HPDE6-E6E7 (cell line): ENCODE measurements around the gene STPG1.
"Not testable (repeated sequence)": the region's sequence is repeated elsewhere in the genome, so short reads cannot be mapped to it uniquely, and the experiment has no call there.

Experiments used
- DNase-seq: peaks from one replicate; pipeline ENCODE4 v3.0.0; 2011; ENCODE audit warnings: missing footprints; ENCODE audit errors: extremely low spot score

The STPG1 gene

DNA sequence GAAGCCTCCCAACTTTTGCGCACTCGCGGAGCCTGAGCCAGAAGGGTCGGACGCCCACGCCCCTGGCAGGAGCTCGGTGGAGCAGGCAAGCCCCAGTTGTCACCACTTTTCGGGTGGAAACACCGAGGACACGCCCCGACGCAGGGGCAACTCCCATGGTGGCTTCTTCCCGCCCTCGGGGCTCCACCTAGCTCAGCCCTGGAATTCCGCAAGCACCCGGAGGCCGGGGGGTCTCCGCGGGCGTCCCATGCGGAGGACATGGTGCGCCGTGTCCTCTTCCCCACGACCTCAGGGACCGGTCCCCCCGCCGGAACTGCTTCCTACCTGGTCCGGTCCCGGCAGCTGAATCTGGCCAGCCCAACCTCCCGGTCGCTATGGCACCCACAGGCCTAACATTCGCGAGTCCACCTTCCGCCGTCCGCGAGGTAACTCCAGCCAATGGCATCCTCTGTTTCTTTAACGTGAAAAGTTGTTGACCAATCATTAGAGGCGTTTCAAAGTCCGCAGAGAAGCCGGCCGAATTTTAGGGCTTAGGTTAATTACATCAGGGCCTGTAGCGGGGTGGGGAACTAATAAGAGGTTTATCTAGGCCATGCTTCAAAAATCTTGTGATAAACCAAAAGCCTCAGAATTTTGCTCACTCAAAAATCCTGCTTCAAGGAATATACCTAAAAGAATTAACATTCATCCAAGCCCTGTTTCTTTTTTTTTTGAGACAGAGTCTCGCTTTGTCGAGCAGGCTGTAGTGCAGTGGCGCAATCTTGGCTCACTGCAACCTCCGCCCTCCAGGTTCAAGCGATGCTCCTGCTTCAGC is at the start of gene STPG1:
Gene STPG1 (minus strand): TSS at position 433 of the 814 bp plus-strand sequence. CDS start 12,394 bp downstream, outside the sequence.
- DNase-seq = peak; percentile 91

- not testable (repeated sequence) for DNase-seq
Measured at GRCh38 chr1:24462128-24462527, 48.5 kb upstream of the STPG1 start.

DNA sequence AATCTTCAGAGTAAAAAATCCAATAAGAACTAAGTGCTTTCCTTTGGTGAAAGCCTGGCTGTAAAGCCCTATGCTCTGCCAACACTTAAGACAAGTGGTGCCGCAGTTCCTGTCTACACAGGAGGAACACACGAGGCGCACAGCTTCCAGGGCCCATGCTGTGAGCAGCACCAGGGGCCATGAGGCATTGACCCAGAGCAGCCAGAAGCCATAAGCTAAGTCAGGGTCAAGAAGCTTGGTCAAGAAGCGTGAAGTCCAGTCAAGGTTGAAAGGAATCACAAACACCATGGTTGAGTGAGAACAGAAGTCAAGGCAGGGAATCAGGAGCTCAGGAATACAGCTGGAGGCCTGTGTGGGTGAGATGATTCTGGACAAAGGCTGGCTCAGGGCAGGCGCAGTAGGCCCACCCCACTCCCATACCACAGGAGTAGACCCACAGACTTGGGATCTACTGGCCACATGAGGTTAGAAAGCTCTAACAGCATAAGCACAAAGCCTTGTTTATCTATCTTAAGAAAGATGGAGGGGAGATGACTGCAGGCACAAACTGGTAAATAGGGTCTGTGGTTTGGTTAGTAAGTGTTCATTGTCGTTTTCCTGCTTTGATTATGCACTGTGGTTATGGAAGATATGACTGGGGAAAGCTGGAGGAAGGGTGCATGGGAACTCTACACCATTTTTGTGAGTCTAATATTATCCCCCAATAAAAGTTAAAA is 46.1 kb upstream of the STPG1 start:
- DNase-seq = no peak

- no peak for DNase-seq
Measured at GRCh38 chr1:24457866-24458265, 44.3 kb upstream of the STPG1 start.

- DNase-seq = no peak
Measured at GRCh38 chr1:24455272-24455671, 41.7 kb upstream of the STPG1 start.

- DNase-seq = no peak
Measured at GRCh38 chr1:24454673-24455072, 41.1 kb upstream of the STPG1 start.

DNA sequence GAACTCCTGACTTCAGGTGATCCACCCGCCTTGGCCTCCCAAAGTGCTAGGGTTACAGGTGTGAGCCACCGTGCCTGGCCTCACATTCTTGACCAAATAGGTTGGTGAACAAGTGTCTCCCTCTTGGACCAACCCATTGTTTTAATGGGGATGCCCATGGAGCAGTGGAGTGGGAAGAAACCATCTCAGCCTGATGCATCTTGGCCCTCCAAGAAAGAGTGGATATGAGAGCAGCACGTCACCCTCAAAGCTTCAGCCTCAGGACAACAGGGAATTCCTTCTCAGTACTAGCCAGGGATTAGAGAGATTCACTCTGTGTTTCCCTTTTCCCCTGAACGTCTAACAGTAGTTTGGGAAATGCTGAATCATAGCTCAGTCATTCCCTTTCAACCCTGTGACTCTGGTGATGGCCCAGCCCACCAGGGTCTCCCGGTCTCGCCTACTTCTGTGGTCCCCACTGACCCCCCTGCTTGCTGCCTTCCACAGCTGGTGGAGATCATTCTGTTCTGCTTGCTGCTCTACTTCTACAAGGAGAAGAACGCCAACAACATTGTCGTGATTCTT is 39.4 kb upstream of the STPG1 start:
- DNase-seq = no peak

DNA sequence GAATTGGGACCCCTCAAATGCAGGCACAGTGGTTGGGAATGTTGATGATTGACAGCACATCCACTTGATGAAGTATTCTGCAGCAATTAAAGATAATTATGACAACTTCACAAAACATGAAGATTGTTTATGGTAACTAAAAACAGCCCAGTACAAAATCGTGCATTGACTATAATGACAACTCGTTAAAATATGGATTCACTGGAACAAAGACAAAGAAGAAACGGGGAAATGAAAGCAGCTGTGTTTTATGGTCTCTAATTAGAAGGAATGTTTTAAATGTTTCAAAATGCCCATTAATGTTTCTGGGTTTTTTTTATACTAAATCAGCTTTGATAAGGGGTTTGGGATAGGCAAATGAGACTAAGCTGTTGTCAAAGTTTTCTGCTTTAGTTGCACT is 38.2 kb upstream of the STPG1 start:
- no peak for DNase-seq

DNA sequence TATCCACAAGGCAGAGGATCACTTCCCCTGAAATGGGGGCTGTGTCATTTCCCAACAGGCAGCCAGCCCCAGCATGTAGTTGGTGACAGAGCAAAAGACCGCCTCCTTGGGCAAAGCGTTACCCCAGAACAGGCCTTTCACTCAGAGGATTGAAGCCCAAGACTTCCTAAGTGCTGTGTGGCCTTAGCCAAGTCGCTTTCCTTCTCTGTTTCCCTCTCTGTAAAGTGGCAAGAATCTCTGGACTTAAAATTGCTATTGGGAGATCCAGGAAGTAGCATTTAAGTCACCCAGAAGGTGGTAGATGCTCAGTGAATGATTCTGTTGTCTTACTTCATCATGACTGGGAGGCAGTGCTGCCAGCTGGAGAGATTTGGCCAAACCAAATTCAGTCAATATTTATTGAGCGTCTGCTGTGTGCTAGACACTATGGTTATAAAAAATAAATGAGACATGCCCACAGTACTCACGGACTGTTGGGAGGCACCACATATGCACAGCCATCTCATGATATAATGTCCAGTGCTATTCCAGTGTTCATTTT is 37.3 kb upstream of the STPG1 start:
- DNase-seq = no peak

GRCh38 chr1:24450316-24450715 is 36.7 kb upstream of the STPG1 start:
- no peak for DNase-seq

GRCh38 chr1:24446446-24446845 is 32.9 kb upstream of the STPG1 start:
- not testable (repeated sequence) for DNase-seq

GRCh38 chr1:24443241-24443656 is 29.7 kb upstream of the STPG1 start:
- DNase-seq = no peak

- no peak for DNase-seq
Measured at GRCh38 chr1:24442764-24443163, 29.2 kb upstream of the STPG1 start.

DNA sequence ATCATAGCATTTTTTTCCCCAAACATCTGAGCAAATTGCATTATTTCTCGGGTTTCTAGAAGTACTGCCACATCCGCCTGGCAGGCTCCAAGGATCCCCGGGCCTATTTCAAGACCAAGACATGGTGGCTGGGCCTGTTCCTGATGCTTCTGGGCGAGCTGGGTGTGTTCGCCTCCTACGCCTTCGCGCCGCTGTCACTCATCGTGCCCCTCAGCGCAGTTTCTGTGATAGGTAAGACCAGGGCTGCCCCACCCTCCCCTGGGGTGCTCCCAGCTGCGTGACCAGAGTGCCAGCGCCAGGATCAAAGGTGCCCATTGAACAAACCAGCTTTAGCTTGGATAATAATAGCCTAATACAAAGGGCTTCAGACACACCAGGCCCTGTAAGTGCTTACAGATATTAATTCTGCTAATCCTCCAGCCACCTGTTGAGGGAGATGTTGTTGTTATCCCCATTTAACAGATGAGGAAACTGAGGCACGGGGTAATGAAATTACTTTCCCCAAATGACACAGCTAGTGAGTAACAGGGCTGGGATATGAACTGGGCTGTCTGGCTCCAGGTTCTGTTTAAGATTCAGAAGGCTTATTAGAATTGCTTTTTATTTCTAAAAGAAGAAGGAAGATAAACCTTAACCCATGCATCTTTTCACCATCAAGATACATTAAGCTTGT is 28.6 kb upstream of the STPG1 start:
- DNase-seq = no peak

- no peak for DNase-seq
Measured at GRCh38 chr1:24441480-24441879, 27.9 kb upstream of the STPG1 start.

- DNase-seq = no peak
Measured at GRCh38 chr1:24440436-24440835, 26.9 kb upstream of the STPG1 start.

DNA sequence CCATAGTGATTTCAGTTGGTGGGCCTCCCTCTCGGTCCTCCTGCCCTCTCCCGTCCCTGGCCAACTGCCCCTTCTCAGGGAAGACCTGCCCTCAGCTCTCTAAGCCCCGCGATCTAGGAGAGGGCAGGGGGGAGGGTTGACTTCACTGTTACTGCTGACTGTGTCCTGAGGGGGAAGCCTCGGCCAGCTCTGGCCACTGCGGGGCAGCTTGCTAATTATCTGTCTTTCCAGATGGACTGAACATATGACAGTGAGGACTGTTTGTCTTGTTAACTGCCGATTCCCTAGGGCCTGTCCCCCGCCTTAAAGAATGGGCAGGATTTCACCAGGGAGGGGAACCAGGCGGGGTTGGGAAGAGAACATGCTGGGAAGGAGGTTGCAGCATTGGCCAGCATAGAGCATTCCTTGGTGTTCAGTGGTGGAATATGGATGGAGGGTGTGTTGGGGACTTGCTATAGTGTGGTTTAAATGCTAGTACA is 24.9 kb upstream of the STPG1 start:
- DNase-seq = no peak

DNA sequence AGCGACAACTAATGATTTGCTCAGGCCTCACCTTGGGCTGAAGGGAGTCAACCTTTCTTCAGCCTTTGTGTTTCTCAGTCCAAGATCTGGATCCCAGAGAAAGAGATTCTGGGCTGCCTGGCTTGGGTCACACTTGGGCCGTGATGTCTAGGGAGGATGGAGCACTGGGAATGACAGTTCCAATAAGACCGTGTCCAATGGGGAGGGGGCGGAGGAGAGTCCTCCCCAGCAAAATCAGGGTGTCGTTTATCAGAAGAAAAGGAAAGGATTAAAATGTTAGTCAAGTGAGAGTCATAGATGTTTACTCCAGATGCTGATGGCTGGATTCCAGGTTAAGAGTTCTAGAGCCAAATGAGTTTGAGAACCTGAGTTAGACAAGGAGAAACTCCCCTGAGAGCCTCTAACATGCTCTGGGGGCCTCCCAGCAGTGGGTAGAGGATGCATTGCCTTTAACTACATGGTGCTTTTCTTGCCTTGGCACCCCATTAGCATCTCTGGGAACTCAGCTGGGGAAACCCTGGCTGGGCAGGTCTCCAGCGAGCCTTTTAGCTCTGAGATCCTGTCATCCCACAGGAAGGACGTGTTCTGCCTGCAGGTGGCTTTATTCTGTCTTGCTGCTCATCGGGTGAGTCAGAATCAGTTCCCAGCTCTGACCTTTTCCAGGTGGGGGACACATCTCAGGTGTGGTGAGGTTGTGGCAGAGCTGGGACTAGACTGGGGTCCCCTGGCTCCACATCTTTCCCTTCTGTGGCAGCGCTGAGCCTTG is 24.2 kb upstream of the STPG1 start:
- DNase-seq = no peak

DNA sequence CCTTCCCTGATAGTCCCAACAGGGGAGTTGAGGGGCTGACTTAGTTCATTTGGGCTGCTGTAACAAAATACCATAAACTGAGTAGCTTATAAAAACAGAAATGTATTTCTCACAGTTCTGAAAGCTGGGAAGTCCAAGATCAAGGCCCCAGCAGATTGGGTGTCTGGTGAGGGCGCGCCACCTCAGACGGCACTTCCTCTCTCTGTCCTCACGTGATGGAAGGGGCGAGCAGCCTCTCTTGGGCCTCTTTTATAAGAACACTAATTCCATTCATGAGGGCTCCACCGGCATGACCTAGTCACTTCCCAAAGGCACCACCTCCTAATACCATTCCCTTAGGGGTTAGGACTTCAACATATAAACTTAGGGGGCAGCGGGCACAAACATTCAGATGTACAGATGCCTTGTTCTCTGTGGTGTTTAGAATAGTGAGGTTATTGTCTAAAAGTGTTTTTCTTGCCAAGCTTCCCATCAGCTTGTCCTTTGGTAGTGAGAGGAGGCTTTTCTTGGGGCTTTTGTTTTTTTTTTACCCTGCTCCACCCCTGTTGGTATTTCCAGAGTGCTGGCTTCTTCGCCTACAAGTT is 22.3 kb upstream of the STPG1 start:
- DNase-seq = no peak

GRCh38 chr1:24427545-24427862 is 13.9 kb upstream of the STPG1 start:
- no peak for DNase-seq
